Measurements from ENCODE around the gene CLMP. TPM values are rescaled to one million over a fixed set of nuclear protein-coding genes. Genes with fewer than 3 reads are reported as not detected.
"Not testable (repeated sequence)": the region's sequence is repeated elsewhere in the genome, so short reads cannot be mapped to it uniquely, and the experiment has no call there.

The CLMP gene
- total and polyA plus RNA-seq, 4 donors = 5.2 to 22.9 (median 12.3) TPM

DNA sequence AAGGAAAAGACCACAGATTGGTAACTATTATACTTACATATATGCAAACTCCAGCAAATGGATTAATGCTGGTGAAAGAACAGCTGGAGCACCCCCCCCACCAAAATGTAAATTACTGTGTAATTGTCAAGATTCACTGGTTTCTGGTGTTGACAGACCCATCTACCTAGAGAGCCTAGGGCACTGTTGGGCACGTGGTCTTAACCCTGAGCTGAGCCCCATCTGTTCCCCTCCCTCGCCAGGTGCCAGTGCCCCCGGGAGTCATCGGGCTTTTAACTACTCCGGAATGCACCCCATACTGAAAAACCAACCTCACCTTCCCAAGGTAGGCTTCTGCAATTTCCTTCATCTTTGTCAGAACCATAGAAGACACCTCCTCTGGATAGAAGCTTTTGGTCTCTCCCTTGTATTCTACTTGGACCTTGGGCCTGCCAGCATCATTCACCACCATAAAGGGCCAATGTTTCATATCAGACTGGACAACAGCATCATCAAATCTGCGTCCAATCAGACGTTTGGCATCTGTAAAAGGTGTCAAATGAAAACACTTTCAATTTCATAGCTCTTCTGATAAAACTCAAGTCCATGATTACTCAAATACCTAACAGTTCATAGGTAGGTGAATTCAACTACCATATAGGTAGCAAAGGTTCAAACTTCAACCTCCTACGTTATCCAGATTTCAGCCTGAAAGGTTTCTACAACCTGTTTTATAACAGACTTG lies 134.6 kb downstream of the CLMP start:
- H3K27ac ChIP-seq (ENCODE audit: low read depth in 1 of 2, low read length in 1 of 2) = peak overlapping the region in 1 of 2 donors; percentile 35
- no peak for ATAC-seq (ENCODE audit: insufficient read depth, low FRiP score)
- H3K4me1 ChIP-seq (ENCODE audit: control insufficient read depth in 5 of 5, insufficient read depth in 5 of 5, low read length in 5 of 5) = peaks cover 8 to 41% (median 12%) of the 10 kb centered on the region in 5 donors
- H3K27me3 ChIP-seq (ENCODE audit: control insufficient read depth in 3 of 3, insufficient read depth in 3 of 3, low read length in 2 of 3) = no peaks in the 10 kb centered on the region
- peak overlapping the region; percentile 33 to 63 for H3K9ac ChIP-seq (ENCODE audit: insufficient read depth in 1 of 2, low read length in 2 of 2)
- H3K4me3 ChIP-seq = peak overlapping the region; percentile 65
- 4 to 5% methylated on average over 8 of the region's 8 CpGs for WGBS, 2 donors
- no peaks in the 10 kb centered on the region for H3K9me3 ChIP-seq (ENCODE audit: control insufficient read depth in 4 of 4, insufficient read depth in 3 of 4, low read length in 3 of 4)
- H3K36me3 ChIP-seq (ENCODE audit: control insufficient read depth in 4 of 4, insufficient read depth in 4 of 4, low read length in 4 of 4) = peaks cover 32 to 67% (median 46%) of the 10 kb centered on the region in 4 donors
- TF ChIP-seq, protein P1, sequence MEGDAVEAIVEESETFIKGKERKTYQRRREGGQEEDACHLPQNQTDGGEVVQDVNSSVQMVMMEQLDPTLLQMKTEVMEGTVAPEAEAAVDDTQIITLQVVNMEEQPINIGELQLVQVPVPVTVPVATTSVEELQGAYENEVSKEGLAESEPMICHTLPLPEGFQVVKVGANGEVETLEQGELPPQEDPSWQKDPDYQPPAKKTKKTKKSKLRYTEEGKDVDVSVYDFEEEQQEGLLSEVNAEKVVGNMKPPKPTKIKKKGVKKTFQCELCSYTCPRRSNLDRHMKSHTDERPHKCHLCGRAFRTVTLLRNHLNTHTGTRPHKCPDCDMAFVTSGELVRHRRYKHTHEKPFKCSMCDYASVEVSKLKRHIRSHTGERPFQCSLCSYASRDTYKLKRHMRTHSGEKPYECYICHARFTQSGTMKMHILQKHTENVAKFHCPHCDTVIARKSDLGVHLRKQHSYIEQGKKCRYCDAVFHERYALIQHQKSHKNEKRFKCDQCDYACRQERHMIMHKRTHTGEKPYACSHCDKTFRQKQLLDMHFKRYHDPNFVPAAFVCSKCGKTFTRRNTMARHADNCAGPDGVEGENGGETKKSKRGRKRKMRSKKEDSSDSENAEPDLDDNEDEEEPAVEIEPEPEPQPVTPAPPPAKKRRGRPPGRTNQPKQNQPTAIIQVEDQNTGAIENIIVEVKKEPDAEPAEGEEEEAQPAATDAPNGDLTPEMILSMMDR (IDR thresholded peaks at IDR 0.05; ENCODE audit: control extremely low read depth, extremely low read depth) = no peak
- DNase-seq = no peak

DNA sequence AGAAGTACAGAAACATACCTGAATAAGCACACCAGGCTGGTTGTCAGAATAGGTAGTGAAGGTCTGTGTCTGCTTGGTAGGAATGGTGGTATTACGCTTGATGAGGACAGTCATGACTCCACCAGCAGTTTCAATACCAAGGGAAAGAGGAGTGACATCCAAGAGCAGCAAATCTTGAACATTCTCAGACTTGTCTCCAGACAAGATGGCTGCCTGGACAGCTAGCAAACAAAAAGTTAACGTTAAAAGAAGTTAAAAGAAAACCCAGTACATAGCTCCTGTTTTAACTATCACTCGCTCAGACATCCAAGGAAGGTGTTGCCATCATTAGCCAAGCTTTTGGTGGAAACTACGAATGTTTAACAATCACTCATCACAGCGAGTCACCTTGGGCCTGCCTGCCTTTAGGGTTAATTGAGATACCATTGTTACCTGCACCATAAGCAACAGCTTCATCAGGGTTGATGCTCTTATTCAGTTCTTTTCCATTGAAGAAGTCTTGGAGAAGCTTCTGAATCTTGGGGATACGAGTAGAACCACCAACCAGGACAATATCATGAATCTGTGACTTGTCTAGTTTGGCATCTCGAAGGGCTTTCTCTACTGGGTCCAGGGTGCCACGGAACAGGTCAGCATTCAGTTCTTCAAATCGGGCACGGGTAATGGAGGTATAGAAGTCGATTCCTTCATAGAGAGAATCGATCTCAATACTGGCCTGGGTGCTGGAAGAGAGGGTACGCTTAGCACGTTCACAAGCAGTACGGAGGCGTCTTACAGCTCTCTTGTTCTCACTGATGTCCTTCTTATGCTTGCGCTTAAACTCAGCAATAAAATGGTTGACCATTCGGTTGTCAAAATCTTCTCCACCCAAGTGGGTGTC lies 135.8 kb downstream of the CLMP start:
- 47 to 62% methylated on average over 18 of the region's 18 CpGs for WGBS, 2 donors
- peak overlapping the region; percentile 30 for H3K4me3 ChIP-seq
- H3K36me3 ChIP-seq (ENCODE audit: control insufficient read depth in 4 of 4, insufficient read depth in 4 of 4, low read length in 4 of 4) = peaks cover 32 to 69% (median 48%) of the 10 kb centered on the region in 4 donors
- not testable (repeated sequence) for H3K9me3 ChIP-seq (ENCODE audit: control insufficient read depth in 4 of 4, insufficient read depth in 3 of 4, low read length in 3 of 4); DNase-seq; ATAC-seq (ENCODE audit: insufficient read depth, low FRiP score); H3K27me3 ChIP-seq (ENCODE audit: control insufficient read depth in 3 of 3, insufficient read depth in 3 of 3, low read length in 2 of 3)
- peaks cover 3 to 37% (median 10%) of the 10 kb centered on the region in 5 donors for H3K4me1 ChIP-seq (ENCODE audit: control insufficient read depth in 5 of 5, insufficient read depth in 5 of 5, low read length in 5 of 5)
- peak overlapping the region in 1 of 2 donors; percentile 13 for H3K27ac ChIP-seq (ENCODE audit: low read depth in 1 of 2, low read length in 1 of 2)
- H3K9ac ChIP-seq (ENCODE audit: insufficient read depth in 1 of 2, low read length in 2 of 2) = peak overlapping the region in 1 of 2 donors; percentile 51

DNA sequence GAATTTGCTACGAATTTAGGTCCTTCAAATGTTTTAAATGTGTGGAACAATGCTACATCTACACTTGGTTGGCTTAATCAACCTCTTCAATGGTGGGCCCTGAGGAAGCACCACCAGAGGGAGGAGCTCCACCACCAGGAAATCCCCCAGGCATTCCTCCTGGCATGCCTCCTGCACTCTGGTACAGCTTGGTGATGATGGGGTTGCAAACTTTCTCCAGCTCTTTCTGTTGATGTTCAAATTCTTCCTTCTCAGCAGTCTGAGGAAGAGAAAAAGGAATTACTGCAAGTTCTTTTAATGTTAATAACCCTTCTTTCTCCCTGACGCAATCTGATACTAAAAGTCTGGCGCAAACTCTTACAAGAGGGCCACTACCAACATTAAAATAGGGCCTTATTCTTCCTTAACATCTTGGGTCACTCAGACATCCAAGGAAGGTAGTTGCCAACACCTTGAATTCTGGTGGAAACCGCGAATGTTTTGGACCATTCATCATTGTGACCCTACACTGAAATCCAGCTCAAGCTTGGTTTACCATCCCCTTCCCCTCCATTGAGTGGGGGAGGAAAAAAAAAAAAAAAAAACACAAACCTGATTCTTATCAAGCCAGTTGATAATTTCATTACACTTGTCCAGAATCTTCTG lies 137.3 kb downstream of the CLMP start:
- ATAC-seq (ENCODE audit: insufficient read depth, low FRiP score) (no peak), DNase-seq (no peak)
- TF ChIP-seq, protein P1 (IDR thresholded peaks at IDR 0.05; ENCODE audit: control extremely low read depth, extremely low read depth) = no peak
- Histone ChIP-seq H3K27ac (ENCODE audit: low read depth in 1 of 2, low read length in 1 of 2) (no peak overlapping the region), H3K9me3 (ENCODE audit: control insufficient read depth in 4 of 4, insufficient read depth in 3 of 4, low read length in 3 of 4) (no peaks in the 10 kb centered on the region), H3K27me3 (ENCODE audit: control insufficient read depth in 3 of 3, insufficient read depth in 3 of 3, low read length in 2 of 3) (no peaks in the 10 kb centered on the region), H3K4me3 (no peak overlapping the region), H3K9ac (ENCODE audit: insufficient read depth in 1 of 2, low read length in 2 of 2) (no peak overlapping the region), H3K36me3 (ENCODE audit: control insufficient read depth in 4 of 4, insufficient read depth in 4 of 4, low read length in 4 of 4) (peaks cover 32 to 76% (median 51%) of the 10 kb centered on the region in 4 donors), H3K4me1 (ENCODE audit: control insufficient read depth in 5 of 5, insufficient read depth in 5 of 5, low read length in 5 of 5) (peaks cover 0 to 27% (median 10%) of the 10 kb centered on the region in 5 donors)
- WGBS, 2 donors = 65 to 77% methylated on average over 5 of the region's 5 CpGs
